PFSK-1 (cell line): ENCODE data around the gene RHEB.

Experiments
- FOXP2 ChIP-seq: optimal IDR thresholded peaks from 2 replicates; pipeline ENCODE3; 2011; ENCODE audit warnings: borderline replicate concordance, control low read depth, inconsistent platforms; ENCODE audit not compliant: insufficient read depth; ENCODE audit errors: extremely low read length, extremely low read depth
- POLR2AphosphoS5 ChIP-seq: IDR thresholded peaks from 2 replicates; pipeline ENCODE4 v1.6.1; 2012; ENCODE audit warnings: low read depth, mild to moderate bottlenecking, control low read depth, low read length, moderate library complexity
- SIN3A ChIP-seq: IDR thresholded peaks from 2 replicates; pipeline ENCODE4 v1.6.1; 2012; ENCODE audit warnings: mild to moderate bottlenecking, low read length, moderate library complexity, borderline replicate concordance; ENCODE audit not compliant: insufficient read depth
- TAF1 ChIP-seq: IDR thresholded peaks from 2 replicates; pipeline ENCODE4 v1.6.1; 2012; ENCODE audit warnings: low read length, control low read depth, borderline replicate concordance; ENCODE audit not compliant: insufficient read depth
- TF ChIP-seq, protein P1 (sequence below), 2 experiments: IDR thresholded peaks; 2 replicates each; pipeline versions ENCODE4 v1.6.1 to v1.8.0; 2011 to 2012; ENCODE audit warnings: low read depth in 2 of 2, low read length in 2 of 2, control low read depth in 1 of 2, inconsistent platforms in 1 of 2, mild to moderate bottlenecking in 1 of 2, moderate library complexity in 1 of 2; ENCODE audit not compliant: insufficient read depth in 1 of 2

- TF ChIP-seq POLR2AphosphoS5, result no peak
- TF ChIP-seq TAF1, result no peak
- TF ChIP-seq, protein P1, sequence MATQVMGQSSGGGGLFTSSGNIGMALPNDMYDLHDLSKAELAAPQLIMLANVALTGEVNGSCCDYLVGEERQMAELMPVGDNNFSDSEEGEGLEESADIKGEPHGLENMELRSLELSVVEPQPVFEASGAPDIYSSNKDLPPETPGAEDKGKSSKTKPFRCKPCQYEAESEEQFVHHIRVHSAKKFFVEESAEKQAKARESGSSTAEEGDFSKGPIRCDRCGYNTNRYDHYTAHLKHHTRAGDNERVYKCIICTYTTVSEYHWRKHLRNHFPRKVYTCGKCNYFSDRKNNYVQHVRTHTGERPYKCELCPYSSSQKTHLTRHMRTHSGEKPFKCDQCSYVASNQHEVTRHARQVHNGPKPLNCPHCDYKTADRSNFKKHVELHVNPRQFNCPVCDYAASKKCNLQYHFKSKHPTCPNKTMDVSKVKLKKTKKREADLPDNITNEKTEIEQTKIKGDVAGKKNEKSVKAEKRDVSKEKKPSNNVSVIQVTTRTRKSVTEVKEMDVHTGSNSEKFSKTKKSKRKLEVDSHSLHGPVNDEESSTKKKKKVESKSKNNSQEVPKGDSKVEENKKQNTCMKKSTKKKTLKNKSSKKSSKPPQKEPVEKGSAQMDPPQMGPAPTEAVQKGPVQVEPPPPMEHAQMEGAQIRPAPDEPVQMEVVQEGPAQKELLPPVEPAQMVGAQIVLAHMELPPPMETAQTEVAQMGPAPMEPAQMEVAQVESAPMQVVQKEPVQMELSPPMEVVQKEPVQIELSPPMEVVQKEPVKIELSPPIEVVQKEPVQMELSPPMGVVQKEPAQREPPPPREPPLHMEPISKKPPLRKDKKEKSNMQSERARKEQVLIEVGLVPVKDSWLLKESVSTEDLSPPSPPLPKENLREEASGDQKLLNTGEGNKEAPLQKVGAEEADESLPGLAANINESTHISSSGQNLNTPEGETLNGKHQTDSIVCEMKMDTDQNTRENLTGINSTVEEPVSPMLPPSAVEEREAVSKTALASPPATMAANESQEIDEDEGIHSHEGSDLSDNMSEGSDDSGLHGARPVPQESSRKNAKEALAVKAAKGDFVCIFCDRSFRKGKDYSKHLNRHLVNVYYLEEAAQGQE (IDR thresholded peaks at IDR 0.05; ENCODE audit: insufficient read depth in 1 of 2, low read depth in 2 of 2, low read length in 2 of 2), result no peak
- no peak for TF ChIP-seq SIN3A
- TF ChIP-seq FOXP2, result no peak
Observed at GRCh38 chr7:151529842-151530241, 10.1 kb upstream of the RHEB start.
